Activated CD4-positive, alpha-beta T cell treated with anti-CD3 and anti-CD28 coated beads, Interleukin-2, amount 50 U/mL, for 16 hours (primary cell): ENCODE results near the gene SLC16A7.
A peak's percentile ranks its signal among the peaks of the same experiment; 100 is the strongest.
"Not testable (repeated sequence)": the region's sequence is repeated elsewhere in the genome, so short reads cannot be mapped to it uniquely, and the experiment has no call there.

Source experiments
- DNase-seq: peaks from one replicate; pipeline ENCODE4 v3.0.0-alpha.2; 2020

The SLC16A7 gene

GRCh38 chr12:59737725-59738463, 142.1 kb downstream of the SLC16A7 start:
- DNase-seq, result no peak

GRCh38 chr12:59742841-59743240, 147.0 kb downstream of the SLC16A7 start:
- no peak for DNase-seq

- no peak for DNase-seq
These were observed 148.7 kb downstream of the SLC16A7 start for GRCh38 chr12:59744564-59744963.

- not testable (repeated sequence) for DNase-seq
These were observed 155.3 kb downstream of the SLC16A7 start for GRCh38 chr12:59751091-59751490.

- DNase-seq, result no peak
These were observed 165.7 kb downstream of the SLC16A7 start for GRCh38 chr12:59761542-59761941.

- peak; percentile 10 for DNase-seq
These were observed 168.0 kb downstream of the SLC16A7 start for GRCh38 chr12:59763835-59764234.

- no peak for DNase-seq
These were observed 172.2 kb downstream of the SLC16A7 start for GRCh38 chr12:59768031-59768430.

GRCh38 chr12:59780605-59781135, 184.8 kb downstream of the SLC16A7 start:
- no peak for DNase-seq

GRCh38 chr12:59787610-59788009, 191.8 kb downstream of the SLC16A7 start:
- DNase-seq, result no peak

- no peak for DNase-seq
These were observed 196.8 kb downstream of the SLC16A7 start for GRCh38 chr12:59792647-59793046.

- no peak for DNase-seq
These were observed 207.9 kb downstream of the SLC16A7 start for GRCh38 chr12:59803735-59804134.

GRCh38 chr12:59808317-59808910, 212.6 kb downstream of the SLC16A7 start:
- DNase-seq, result peak; percentile 34

- no peak for DNase-seq
These were observed 216.2 kb downstream of the SLC16A7 start for GRCh38 chr12:59811991-59812390.

- DNase-seq, result no peak
These were observed 216.9 kb downstream of the SLC16A7 start for GRCh38 chr12:59812716-59813115.

- no peak for DNase-seq
These were observed 224.8 kb downstream of the SLC16A7 start for GRCh38 chr12:59820594-59821011.

- DNase-seq, result no peak
These were observed 227.7 kb downstream of the SLC16A7 start for GRCh38 chr12:59823567-59823966.

GRCh38 chr12:59827767-59828166, 231.9 kb downstream of the SLC16A7 start:
- DNase-seq, result no peak

- DNase-seq, result no peak
These were observed 232.7 kb downstream of the SLC16A7 start for GRCh38 chr12:59828521-59828920.

- no peak for DNase-seq
These were observed 237.6 kb downstream of the SLC16A7 start for GRCh38 chr12:59833408-59833807.

- DNase-seq, result peak; percentile 28
These were observed 239.0 kb downstream of the SLC16A7 start for GRCh38 chr12:59834659-59835474.
